Measurements from ENCODE around the gene SLC30A2. TPM values are rescaled to one million over a fixed set of nuclear protein-coding genes. Genes with fewer than 3 reads are reported as not detected.

The SLC30A2 gene
- total and polyA plus RNA-seq, 2 of the 13 experiments (the other 11 are each of a cell fraction or from before 2014, with no cell fraction given), result not detected

- TF ChIP-seq MBD4 (IDR thresholded peaks at IDR 0.05; ENCODE audit: borderline replicate concordance, low read length) (no peak), NFKB2 (CRISPR knock-in tag; IDR thresholded peaks at IDR 0.05; ENCODE audit: borderline replicate concordance) (peak; percentile 63; the same call in 1 of the 2 replicates), ZNF274 (CRISPR knock-in tag; IDR thresholded peaks at IDR 0.05) (no peak), ZNF367 (CRISPR knock-in tag; IDR thresholded peaks at IDR 0.05; ENCODE audit: borderline replicate concordance) (no peak), RORA (CRISPR knock-in tag; IDR thresholded peaks at IDR 0.05) (no peak), TBL1XR1 (IDR thresholded peaks at IDR 0.05; ENCODE audit: borderline replicate concordance, low read length, partially characterized antibody) (no peak), LCORL (IDR thresholded peaks at IDR 0.05) (no peak), LCORL (CRISPR knock-in tag; IDR thresholded peaks at IDR 0.05) (no peak), ZNF737 (CRISPR knock-in tag; IDR thresholded peaks at IDR 0.05; ENCODE audit: borderline replicate concordance) (no peak), SYNCRIP (IDR thresholded peaks at IDR 0.05; ENCODE audit: insufficient read depth, low read depth, low read length) (no peak), ZBTB20 (CRISPR knock-in tag; IDR thresholded peaks at IDR 0.05; ENCODE audit: borderline replicate concordance, low read depth) (no peak), NKX3-1 (CRISPR knock-in tag; IDR thresholded peaks at IDR 0.05) (no peak), KMT2A (CRISPR knock-in tag; IDR thresholded peaks at IDR 0.05) (peak; percentile 71; the same call in 1 of the 2 replicates)
- TF ChIP-seq, protein P1, sequence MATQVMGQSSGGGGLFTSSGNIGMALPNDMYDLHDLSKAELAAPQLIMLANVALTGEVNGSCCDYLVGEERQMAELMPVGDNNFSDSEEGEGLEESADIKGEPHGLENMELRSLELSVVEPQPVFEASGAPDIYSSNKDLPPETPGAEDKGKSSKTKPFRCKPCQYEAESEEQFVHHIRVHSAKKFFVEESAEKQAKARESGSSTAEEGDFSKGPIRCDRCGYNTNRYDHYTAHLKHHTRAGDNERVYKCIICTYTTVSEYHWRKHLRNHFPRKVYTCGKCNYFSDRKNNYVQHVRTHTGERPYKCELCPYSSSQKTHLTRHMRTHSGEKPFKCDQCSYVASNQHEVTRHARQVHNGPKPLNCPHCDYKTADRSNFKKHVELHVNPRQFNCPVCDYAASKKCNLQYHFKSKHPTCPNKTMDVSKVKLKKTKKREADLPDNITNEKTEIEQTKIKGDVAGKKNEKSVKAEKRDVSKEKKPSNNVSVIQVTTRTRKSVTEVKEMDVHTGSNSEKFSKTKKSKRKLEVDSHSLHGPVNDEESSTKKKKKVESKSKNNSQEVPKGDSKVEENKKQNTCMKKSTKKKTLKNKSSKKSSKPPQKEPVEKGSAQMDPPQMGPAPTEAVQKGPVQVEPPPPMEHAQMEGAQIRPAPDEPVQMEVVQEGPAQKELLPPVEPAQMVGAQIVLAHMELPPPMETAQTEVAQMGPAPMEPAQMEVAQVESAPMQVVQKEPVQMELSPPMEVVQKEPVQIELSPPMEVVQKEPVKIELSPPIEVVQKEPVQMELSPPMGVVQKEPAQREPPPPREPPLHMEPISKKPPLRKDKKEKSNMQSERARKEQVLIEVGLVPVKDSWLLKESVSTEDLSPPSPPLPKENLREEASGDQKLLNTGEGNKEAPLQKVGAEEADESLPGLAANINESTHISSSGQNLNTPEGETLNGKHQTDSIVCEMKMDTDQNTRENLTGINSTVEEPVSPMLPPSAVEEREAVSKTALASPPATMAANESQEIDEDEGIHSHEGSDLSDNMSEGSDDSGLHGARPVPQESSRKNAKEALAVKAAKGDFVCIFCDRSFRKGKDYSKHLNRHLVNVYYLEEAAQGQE (IDR thresholded peaks at IDR 0.05; ENCODE audit: borderline replicate concordance in 1 of 2, low read depth in 1 of 2, low read length in 2 of 2), result no peak
- TF ChIP-seq, protein P2, sequence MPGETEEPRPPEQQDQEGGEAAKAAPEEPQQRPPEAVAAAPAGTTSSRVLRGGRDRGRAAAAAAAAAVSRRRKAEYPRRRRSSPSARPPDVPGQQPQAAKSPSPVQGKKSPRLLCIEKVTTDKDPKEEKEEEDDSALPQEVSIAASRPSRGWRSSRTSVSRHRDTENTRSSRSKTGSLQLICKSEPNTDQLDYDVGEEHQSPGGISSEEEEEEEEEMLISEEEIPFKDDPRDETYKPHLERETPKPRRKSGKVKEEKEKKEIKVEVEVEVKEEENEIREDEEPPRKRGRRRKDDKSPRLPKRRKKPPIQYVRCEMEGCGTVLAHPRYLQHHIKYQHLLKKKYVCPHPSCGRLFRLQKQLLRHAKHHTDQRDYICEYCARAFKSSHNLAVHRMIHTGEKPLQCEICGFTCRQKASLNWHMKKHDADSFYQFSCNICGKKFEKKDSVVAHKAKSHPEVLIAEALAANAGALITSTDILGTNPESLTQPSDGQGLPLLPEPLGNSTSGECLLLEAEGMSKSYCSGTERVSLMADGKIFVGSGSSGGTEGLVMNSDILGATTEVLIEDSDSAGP (CRISPR knock-in tag; IDR thresholded peaks at IDR 0.05; ENCODE audit: borderline replicate concordance), result peak; percentile 79
- TF ChIP-seq, protein P3, sequence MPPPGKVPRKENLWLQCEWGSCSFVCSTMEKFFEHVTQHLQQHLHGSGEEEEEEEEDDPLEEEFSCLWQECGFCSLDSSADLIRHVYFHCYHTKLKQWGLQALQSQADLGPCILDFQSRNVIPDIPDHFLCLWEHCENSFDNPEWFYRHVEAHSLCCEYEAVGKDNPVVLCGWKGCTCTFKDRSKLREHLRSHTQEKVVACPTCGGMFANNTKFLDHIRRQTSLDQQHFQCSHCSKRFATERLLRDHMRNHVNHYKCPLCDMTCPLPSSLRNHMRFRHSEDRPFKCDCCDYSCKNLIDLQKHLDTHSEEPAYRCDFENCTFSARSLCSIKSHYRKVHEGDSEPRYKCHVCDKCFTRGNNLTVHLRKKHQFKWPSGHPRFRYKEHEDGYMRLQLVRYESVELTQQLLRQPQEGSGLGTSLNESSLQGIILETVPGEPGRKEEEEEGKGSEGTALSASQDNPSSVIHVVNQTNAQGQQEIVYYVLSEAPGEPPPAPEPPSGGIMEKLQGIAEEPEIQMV (CRISPR knock-in tag; IDR thresholded peaks at IDR 0.05; ENCODE audit: low read depth), result no peak
- TF ChIP-seq, protein P4, sequence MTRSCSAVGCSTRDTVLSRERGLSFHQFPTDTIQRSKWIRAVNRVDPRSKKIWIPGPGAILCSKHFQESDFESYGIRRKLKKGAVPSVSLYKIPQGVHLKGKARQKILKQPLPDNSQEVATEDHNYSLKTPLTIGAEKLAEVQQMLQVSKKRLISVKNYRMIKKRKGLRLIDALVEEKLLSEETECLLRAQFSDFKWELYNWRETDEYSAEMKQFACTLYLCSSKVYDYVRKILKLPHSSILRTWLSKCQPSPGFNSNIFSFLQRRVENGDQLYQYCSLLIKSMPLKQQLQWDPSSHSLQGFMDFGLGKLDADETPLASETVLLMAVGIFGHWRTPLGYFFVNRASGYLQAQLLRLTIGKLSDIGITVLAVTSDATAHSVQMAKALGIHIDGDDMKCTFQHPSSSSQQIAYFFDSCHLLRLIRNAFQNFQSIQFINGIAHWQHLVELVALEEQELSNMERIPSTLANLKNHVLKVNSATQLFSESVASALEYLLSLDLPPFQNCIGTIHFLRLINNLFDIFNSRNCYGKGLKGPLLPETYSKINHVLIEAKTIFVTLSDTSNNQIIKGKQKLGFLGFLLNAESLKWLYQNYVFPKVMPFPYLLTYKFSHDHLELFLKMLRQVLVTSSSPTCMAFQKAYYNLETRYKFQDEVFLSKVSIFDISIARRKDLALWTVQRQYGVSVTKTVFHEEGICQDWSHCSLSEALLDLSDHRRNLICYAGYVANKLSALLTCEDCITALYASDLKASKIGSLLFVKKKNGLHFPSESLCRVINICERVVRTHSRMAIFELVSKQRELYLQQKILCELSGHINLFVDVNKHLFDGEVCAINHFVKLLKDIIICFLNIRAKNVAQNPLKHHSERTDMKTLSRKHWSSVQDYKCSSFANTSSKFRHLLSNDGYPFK (CRISPR knock-in tag; IDR thresholded peaks at IDR 0.05; ENCODE audit: borderline replicate concordance), result peak; percentile 71
These were observed 10.5 kb downstream of the SLC30A2 start (continued) for GRCh38 chr1:26035203-26035958.
